NCI-H345 treated with DMSO at 0.1 percent for 48 hours (cell line): ENCODE data around the gene C2orf74.

Experiments used
- DNase-seq: peaks from one replicate; lab custom pipeline; 2025; ENCODE audit not compliant: unreplicated experiment; lab: John Stamatoyannopoulos, UW

The C2orf74 gene

DNA sequence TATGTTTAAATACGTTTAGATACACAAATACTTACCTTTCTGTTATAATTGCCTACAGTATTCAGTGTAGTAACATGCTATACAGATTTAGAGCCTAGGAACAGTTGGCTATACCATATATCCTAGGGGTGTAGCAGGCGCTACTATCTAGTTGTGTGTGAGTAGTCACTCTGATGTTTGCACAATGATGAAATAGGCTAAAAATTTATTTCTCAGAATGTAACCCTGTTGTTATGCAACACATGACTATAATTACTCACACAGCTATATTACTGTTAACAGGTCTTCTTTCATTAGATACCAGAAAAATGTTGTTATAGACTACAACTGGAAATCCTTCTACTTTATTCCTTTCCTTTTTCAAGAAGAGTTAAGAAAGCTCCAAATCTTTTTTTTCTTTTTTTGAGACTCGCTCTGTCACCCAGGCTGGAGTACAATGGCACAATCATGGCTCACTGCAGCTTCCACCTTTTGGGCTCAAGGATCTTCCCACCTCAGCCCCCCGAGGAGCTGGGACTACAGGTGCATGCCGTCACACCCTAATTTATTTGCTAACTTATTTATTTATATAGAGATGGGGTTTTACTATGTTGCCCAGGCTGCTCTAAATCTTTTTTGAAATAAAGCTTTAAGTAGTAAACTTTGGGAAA, 48.5 kb downstream of the C2orf74 start:
- no peak for DNase-seq

- no peak for DNase-seq
Measured at GRCh38 chr2:61214171-61214570, 52.2 kb downstream of the C2orf74 start.
